NT2/D1 (cell line): Measurements from ENCODE around the gene SRP68.
"Not testable (repeated sequence)": the region's sequence is repeated elsewhere in the genome, so short reads cannot be mapped to it uniquely, and the experiment has no call there.

Experiments used
- DNase-seq: peaks from one replicate; pipeline ENCODE4 v3.0.0-alpha.2; 2011; ENCODE audit warnings: low read depth, low spot score
- H3K27me3 ChIP-seq: 2 replicates; pipeline ENCODE4 v1.6.0; 2011; ENCODE audit warnings: mild to moderate bottlenecking; ENCODE audit not compliant: insufficient read length, insufficient read depth
- H3K36me3 ChIP-seq: 2 replicates; pipeline ENCODE4 v1.6.1; 2011; ENCODE audit warnings: mild to moderate bottlenecking, low read length, mixed read lengths; ENCODE audit not compliant: insufficient read depth, insufficient read length
- H3K4me1 ChIP-seq: 2 replicates; pipeline ENCODE4 v1.5.1; 2011; ENCODE audit not compliant: insufficient read depth, insufficient read length
- H3K4me3 ChIP-seq: 2 replicates; pipeline ENCODE4 v1.5.1; 2011; ENCODE audit warnings: low read depth; ENCODE audit not compliant: insufficient read length
- H3K9ac ChIP-seq: 2 replicates; pipeline ENCODE4 v1.6.0; 2011; ENCODE audit warnings: low read depth; ENCODE audit not compliant: insufficient read length
- H3K9me3 ChIP-seq: 2 replicates; pipeline ENCODE4 v1.5.1; 2011; ENCODE audit warnings: mild to moderate bottlenecking, low read length; ENCODE audit not compliant: insufficient read depth
- SUZ12 ChIP-seq: IDR thresholded peaks from 2 replicates; pipeline ENCODE4 v1.6.1; 2011; ENCODE audit not compliant: insufficient read length, insufficient read depth; ENCODE audit errors: extremely low read depth
- YY1 ChIP-seq: IDR thresholded peaks from 2 replicates; pipeline ENCODE4 v1.6.1; 2011; ENCODE audit not compliant: insufficient read length, insufficient read depth
- ZNF274 ChIP-seq: IDR thresholded peaks from 2 replicates; pipeline ENCODE4 v1.6.1; 2011; ENCODE audit warnings: mild to moderate bottlenecking, low read depth, low read length

SRP68 gene

GRCh38 chr17:76082326-76083251 is 10.3 kb upstream of the SRP68 start:
- no peak for TF ChIP-seq SUZ12
- TF ChIP-seq YY1: no peak
- no peak for TF ChIP-seq ZNF274
- H3K9ac ChIP-seq: peak overlapping the region; percentile 22
- no peaks in the 10 kb centered on the region for H3K27me3 ChIP-seq
- peaks cover 33% of the 10 kb centered on the region for H3K4me1 ChIP-seq
- H3K36me3 ChIP-seq: peaks cover 62% of the 10 kb centered on the region
- H3K4me3 ChIP-seq: no peak overlapping the region
- DNase-seq: no peak
- no peaks in the 10 kb centered on the region for H3K9me3 ChIP-seq

- peaks cover 41% of the 10 kb centered on the region for H3K4me1 ChIP-seq
- H3K27me3 ChIP-seq: peaks cover 8% of the 10 kb centered on the region
- no peak overlapping the region for H3K4me3 ChIP-seq
- DNase-seq: no peak
- no peak for TF ChIP-seq ZNF274
- no peak for TF ChIP-seq SUZ12
- TF ChIP-seq YY1: no peak
- H3K9ac ChIP-seq: no peak overlapping the region
- peaks cover 51% of the 10 kb centered on the region for H3K36me3 ChIP-seq
- no peaks in the 10 kb centered on the region for H3K9me3 ChIP-seq
Observed at GRCh38 chr17:76081295-76082210, 9.2 kb upstream of the SRP68 start.

GRCh38 chr17:76080768-76081287 is 8.5 kb upstream of the SRP68 start:
- Histone ChIP-seq H3K4me1 (peaks cover 43% of the 10 kb centered on the region), H3K9me3 (no peaks in the 10 kb centered on the region), H3K4me3 (no peak overlapping the region), H3K9ac (peak overlapping the region; percentile 79), H3K27me3 (peaks cover 15% of the 10 kb centered on the region), H3K36me3 (peaks cover 45% of the 10 kb centered on the region)
- DNase-seq: no peak
- no peak for TF ChIP-seq ZNF274
- TF ChIP-seq SUZ12: no peak
- no peak for TF ChIP-seq YY1

GRCh38 chr17:76079956-76080767 is 7.8 kb upstream of the SRP68 start:
- Histone ChIP-seq H3K9me3 (no peaks in the 10 kb centered on the region), H3K4me3 (peak overlapping the region; percentile 10), H3K27me3 (peaks cover 21% of the 10 kb centered on the region), H3K36me3 (peaks cover 39% of the 10 kb centered on the region), H3K9ac (peak overlapping the region; percentile 79), H3K4me1 (peaks cover 47% of the 10 kb centered on the region)
- TF ChIP-seq SUZ12 (no peak), YY1 (no peak), ZNF274 (no peak)
- DNase-seq: no peak

- TF ChIP-seq YY1: no peak
- TF ChIP-seq ZNF274: no peak
- no peak for TF ChIP-seq SUZ12
- no peaks in the 10 kb centered on the region for H3K9me3 ChIP-seq
- H3K27me3 ChIP-seq: peaks cover 28% of the 10 kb centered on the region
- no peak for DNase-seq
- peak overlapping the region; percentile 10 for H3K4me3 ChIP-seq
- H3K9ac ChIP-seq: peak overlapping the region; percentile 79
- peaks cover 51% of the 10 kb centered on the region for H3K4me1 ChIP-seq
- peaks cover 33% of the 10 kb centered on the region for H3K36me3 ChIP-seq
Observed at GRCh38 chr17:76079535-76079955, 7.2 kb upstream of the SRP68 start.

DNA sequence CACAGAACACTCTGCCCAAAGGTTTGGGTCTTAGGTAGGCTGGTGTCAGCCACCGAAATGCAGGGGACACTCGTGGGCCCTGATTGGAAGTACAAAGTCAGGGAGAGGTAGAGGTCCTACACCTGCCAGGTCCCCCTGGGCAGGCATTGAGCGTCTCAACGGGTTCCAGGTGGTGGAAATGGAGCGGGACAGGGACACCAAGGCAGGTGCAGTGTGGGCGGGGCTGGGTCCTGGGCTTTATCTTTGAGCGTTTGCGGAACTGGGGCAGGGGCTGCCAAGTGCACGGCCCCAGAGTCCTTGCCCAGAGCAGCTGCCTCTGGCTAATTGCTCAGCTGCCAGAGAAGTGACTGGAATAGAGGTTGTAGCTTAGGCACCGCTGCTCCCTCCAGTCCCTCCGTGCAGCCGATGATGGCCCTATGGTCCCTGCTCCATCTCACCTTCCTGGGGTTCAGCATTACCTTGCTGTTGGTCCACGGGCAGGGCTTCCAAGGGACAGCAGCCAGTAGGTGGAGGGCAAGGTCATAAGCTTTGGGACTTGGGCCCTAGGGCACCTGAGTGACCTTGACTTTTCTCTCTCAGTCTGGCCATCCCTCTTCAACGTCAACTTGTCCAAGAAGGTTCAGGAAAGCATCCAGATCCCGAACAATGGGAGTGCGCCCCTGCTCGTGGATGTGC is 6.7 kb upstream of the SRP68 start, which contains the start of gene ZACN:
TSS of gene ZACN (plus strand) at position 323 of the 675 bp plus-strand sequence. CDS start at position 406, 83 bp downstream.
- peak within 1 kb of the TSS; percentile 79 for H3K9ac ChIP-seq
- TF ChIP-seq ZNF274 (no peak), YY1 (no peak)
- peaks cover 49% of the 10 kb centered on the region for H3K4me1 ChIP-seq
- H3K9me3 ChIP-seq: no peaks in the 10 kb centered on the region
- DNase-seq: no peak
- H3K27me3 ChIP-seq: peaks cover 33% of the 10 kb centered on the region
- H3K36me3 ChIP-seq: peaks cover 27% of the 10 kb centered on the region
- H3K4me3 ChIP-seq: peak within 1 kb of the TSS; percentile 10

- Histone ChIP-seq H3K36me3 (peaks cover 21% of the 10 kb centered on the region), H3K4me1 (peaks cover 46% of the 10 kb centered on the region), H3K27me3 (peaks cover 39% of the 10 kb centered on the region)
- not testable (repeated sequence) for H3K4me3 ChIP-seq, DNase-seq, H3K9ac ChIP-seq, H3K9me3 ChIP-seq
Observed at GRCh38 chr17:76078370-76078769, 6.1 kb upstream of the SRP68 start.
